ENCODE data around the gene GPX5.
A peak's percentile ranks its signal among the peaks of the same experiment; 100 is the strongest.
"Not testable (repeated sequence)": the region's sequence is repeated elsewhere in the genome, so short reads cannot be mapped to it uniquely, and the experiment has no call there.

Gene GPX5

DNA sequence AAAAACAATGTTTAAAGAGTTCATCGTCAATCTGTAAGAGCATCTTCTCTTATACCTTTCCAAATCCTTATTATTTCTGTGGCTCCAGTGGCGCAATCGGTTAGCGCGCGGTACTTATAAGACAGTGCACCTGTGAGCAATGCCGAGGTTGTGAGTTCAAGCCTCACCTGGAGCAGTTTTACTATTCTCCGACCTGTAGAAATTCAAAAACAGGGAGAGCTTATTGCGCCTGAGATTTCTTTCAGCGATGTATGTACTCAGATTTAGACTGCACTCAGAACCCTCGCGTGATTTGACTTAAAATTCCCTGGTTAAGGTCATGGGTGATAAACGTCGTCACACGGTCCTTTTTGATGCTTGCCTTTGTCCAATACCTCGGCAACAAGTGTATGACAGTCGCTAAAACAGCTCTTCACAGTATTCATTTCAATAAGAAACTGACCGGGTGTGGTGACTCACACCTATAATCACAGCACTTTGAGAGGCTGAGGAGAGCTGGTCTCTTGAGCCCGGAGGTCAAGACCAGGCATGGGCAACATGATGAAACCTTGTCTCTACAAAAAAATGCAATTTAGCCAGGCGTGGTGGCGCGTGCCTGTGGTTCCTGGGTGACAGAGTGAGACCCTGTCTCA lies 11.9 kb downstream of the GPX5 start:
- no peaks in the 10 kb centered on the region for H3K9me3 ChIP-seq (ENCODE audit: control insufficient read depth, insufficient read depth, low read length)
- no peak overlapping the region for H3K27ac ChIP-seq (ENCODE audit: low read length)
- H3K27me3 ChIP-seq (ENCODE audit: control insufficient read depth, insufficient read depth, low read length) = no peaks in the 10 kb centered on the region
- peak overlapping the region; percentile 89; the same call in 1 of the 2 replicates for H3K4me3 ChIP-seq (ENCODE audit: low read length)
- WGBS (ENCODE audit: insufficient coverage, insufficient read length) = no CpG with 5 or more reads among the region's 22 CpGs
- peak; percentile 68 for DNase-seq (ENCODE audit: low read depth, low spot score)
- no peaks in the 10 kb centered on the region for H3K36me3 ChIP-seq (ENCODE audit: control insufficient read depth, insufficient read depth, low read length)
- no peaks in the 10 kb centered on the region for H3K4me1 ChIP-seq (ENCODE audit: control insufficient read depth, insufficient read depth, low read length)

DNA sequence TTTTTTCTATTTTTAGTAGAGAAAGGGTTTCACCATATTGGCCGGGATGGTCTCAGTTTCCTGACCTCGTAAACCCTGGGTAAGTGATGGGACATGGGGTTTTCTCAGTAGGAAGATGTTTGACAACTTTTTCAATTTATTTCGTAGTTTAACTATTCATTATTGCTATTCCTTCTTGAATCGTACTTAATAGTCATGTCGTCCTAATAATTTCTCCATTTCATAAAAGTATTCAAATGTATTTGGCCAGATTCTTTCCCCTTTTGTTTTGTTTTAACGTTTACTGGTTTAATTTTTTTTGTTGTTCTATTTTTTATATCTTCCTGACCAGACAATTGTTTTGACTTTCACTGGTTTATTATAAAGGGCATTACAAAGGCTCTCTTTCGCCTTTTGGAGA lies 16.3 kb downstream of the GPX5 start:
- DNase-seq (ENCODE audit: low read depth, low spot score) = no peak
- no peak overlapping the region for H3K27ac ChIP-seq (ENCODE audit: low read length)
- H3K36me3 ChIP-seq (ENCODE audit: control insufficient read depth, insufficient read depth, low read length) = no peaks in the 10 kb centered on the region
- peak overlapping the region; percentile 58; the same call in 1 of the 2 replicates for H3K4me3 ChIP-seq (ENCODE audit: low read length)
- H3K27me3 ChIP-seq (ENCODE audit: control insufficient read depth, insufficient read depth, low read length) = no peaks in the 10 kb centered on the region
- WGBS (ENCODE audit: insufficient coverage, insufficient read length) = no CpG with 5 or more reads among the region's 7 CpGs
- H3K9me3 ChIP-seq (ENCODE audit: control insufficient read depth, insufficient read depth, low read length) = no peaks in the 10 kb centered on the region
- no peaks in the 10 kb centered on the region for H3K4me1 ChIP-seq (ENCODE audit: control insufficient read depth, insufficient read depth, low read length)

DNA sequence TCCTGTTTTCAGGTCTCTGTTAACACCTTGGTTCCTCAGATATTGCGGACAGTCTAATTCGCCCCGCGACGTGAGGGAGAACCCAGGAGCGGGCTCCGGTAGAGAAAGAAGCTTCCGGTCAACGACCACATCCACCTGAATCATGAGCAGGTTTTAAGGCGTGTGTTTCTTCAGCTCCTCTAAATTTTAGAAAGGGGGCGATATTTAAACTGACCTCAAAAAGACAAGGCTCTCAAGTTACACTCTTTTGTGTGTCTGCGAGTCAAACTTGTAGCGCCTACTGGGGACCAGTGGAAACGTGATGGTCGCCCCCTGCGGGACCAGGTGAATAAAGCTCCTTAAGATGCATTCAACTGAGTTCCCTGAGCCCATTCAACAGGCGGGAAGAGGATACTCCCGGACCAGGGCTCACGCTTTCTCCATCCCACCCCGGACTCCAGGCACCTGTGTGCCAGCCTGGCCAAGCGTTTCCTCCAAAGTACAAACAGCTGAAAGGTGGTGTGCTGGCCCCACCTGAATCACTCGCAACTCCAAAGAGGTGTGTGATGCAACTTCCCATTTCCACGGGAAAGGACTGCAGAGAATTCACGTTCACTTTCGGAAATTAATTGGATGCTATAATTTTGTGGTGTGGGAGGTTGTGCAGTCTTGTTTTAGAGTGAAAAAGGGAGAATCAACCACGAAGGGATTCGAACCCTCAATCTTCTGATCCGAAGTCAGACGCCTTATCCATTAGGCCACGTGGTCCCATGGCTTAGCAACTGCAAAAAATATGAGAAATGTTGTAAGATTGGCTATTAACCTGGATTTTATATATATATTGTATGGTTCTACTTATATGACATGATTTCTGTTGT lies 17.0 kb downstream of the GPX5 start:
- Histone ChIP-seq H3K9me3 (ENCODE audit: control insufficient read depth, insufficient read depth, low read length) (no peaks in the 10 kb centered on the region), H3K4me1 (ENCODE audit: control insufficient read depth, insufficient read depth, low read length) (no peaks in the 10 kb centered on the region), H3K27me3 (ENCODE audit: control insufficient read depth, insufficient read depth, low read length) (no peaks in the 10 kb centered on the region), H3K36me3 (ENCODE audit: control insufficient read depth, insufficient read depth, low read length) (no peaks in the 10 kb centered on the region), H3K27ac (ENCODE audit: low read length) (no peak overlapping the region), H3K4me3 (ENCODE audit: low read length) (peak overlapping the region; percentile 74; the same call in 1 of the 2 replicates)
- peak; percentile 91 for DNase-seq (ENCODE audit: low read depth, low spot score)
- WGBS (ENCODE audit: insufficient coverage, insufficient read length) = no CpG with 5 or more reads among the region's 30 CpGs

DNA sequence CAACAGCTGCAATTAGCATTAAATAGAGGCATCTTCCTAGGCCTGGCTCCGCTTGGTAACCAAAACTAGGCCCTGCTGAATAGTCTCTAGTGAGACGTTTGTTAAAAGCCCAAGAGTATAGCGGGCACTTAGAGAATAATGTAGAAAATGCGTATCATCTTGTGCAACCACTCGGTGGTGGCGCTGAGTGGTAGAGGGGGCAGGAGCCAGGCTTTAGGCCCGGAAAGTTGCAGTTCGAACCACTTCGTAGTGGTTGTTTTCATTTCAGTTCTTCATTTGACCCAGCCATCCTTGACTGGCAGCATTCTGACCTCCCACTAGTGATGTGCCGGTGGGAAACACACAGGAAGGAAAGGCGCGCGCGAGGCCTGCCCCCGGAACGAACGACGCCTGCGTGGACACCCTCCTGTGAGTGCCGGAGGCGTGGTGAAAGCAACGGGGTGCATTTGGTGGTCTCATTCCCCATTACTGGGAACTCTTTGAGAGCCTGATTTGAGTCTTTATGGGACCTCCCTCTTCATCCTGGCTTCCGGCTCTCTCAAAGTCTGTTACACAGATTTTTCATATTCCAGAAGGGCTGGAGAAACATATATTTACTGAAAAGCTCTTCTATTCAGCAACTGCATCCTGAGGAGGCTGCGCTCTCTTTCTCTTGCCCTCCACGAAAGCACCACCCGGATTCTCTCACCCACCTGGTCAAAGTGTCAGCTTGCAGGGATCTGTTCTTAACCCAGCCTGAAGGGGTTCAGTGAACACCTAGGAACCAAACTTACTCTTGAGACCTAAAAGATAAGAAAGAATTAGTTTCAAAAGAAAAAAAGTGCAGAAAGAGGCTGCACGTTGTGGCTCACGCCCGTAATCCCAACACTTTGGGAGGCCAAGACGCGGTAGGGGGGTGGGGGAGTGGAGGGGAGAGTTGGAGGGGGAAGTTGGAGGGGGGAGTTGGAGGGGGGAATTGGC lies 18.2 kb downstream of the GPX5 start:
- DNase-seq (ENCODE audit: low read depth, low spot score) = no peak
- no CpG with 5 or more reads among the region's 31 CpGs for WGBS (ENCODE audit: insufficient coverage, insufficient read length)

DNA sequence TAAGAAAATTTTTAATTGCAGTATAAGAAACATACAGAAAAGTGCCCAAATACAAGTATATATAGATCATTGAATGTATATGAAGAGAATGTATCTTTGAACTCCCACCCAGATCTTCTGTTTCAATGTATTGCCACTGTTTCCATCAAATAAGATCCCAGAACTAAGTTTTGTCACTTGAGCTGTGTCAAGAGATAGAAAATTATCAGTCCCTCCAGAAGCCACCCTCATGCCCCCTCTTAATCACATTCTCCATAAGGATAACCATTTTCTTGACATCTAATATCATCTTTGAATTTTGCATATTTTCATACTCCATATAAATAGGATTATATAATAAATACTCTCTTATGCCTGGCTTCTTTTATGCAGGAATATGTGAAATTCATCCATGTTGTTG lies 20.3 kb downstream of the GPX5 start:
- Histone ChIP-seq H3K4me1 (ENCODE audit: control insufficient read depth, insufficient read depth, low read length) (no peaks in the 10 kb centered on the region), H3K27me3 (ENCODE audit: control insufficient read depth, insufficient read depth, low read length) (no peaks in the 10 kb centered on the region), H3K36me3 (ENCODE audit: control insufficient read depth, insufficient read depth, low read length) (no peaks in the 10 kb centered on the region), H3K4me3 (ENCODE audit: low read length) (no peak overlapping the region), H3K9me3 (ENCODE audit: control insufficient read depth, insufficient read depth, low read length) (no peaks in the 10 kb centered on the region), H3K27ac (ENCODE audit: low read length) (no peak overlapping the region)
- DNase-seq (ENCODE audit: low read depth, low spot score) = no peak

More for the DNA sequence above, 18.2 kb downstream of the GPX5 start:
- Histone ChIP-seq H3K9me3 (ENCODE audit: control insufficient read depth, insufficient read depth, low read length) (no peaks in the 10 kb centered on the region), H3K4me3 (ENCODE audit: low read length) (peak overlapping the region; percentile 71; the same call in 1 of the 2 replicates), H3K36me3 (ENCODE audit: control insufficient read depth, insufficient read depth, low read length) (no peaks in the 10 kb centered on the region), H3K4me1 (ENCODE audit: control insufficient read depth, insufficient read depth, low read length) (no peaks in the 10 kb centered on the region), H3K27me3 (ENCODE audit: control insufficient read depth, insufficient read depth, low read length) (no peaks in the 10 kb centered on the region), H3K27ac (ENCODE audit: low read length) (no peak overlapping the region)

DNA sequence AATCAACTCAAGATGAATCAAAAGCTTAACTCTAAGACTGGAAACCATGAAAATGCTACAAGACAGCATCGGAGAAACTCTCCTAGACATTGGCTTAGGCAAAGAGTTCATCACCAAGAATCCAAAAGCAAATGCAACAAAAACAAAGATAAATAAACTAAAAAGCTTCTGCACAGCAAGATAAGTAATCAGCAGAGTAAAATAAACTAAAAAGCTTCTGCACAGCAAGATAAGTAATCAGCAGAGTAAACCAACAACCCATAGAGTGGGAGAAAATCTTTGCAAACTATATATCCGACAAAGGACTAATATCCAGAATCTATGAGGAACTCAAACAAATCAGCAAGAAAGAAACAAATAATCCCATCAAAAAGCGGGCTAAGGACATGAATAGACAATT lies 21.3 kb downstream of the GPX5 start:
- not testable (repeated sequence) for H3K4me3 ChIP-seq (ENCODE audit: low read length); H3K27me3 ChIP-seq (ENCODE audit: control insufficient read depth, insufficient read depth, low read length); H3K9me3 ChIP-seq (ENCODE audit: control insufficient read depth, insufficient read depth, low read length); DNase-seq (ENCODE audit: low read depth, low spot score); H3K27ac ChIP-seq (ENCODE audit: low read length); H3K36me3 ChIP-seq (ENCODE audit: control insufficient read depth, insufficient read depth, low read length); H3K4me1 ChIP-seq (ENCODE audit: control insufficient read depth, insufficient read depth, low read length)
- no CpG with 5 or more reads among the region's 3 CpGs for WGBS (ENCODE audit: insufficient coverage, insufficient read length)

DNA sequence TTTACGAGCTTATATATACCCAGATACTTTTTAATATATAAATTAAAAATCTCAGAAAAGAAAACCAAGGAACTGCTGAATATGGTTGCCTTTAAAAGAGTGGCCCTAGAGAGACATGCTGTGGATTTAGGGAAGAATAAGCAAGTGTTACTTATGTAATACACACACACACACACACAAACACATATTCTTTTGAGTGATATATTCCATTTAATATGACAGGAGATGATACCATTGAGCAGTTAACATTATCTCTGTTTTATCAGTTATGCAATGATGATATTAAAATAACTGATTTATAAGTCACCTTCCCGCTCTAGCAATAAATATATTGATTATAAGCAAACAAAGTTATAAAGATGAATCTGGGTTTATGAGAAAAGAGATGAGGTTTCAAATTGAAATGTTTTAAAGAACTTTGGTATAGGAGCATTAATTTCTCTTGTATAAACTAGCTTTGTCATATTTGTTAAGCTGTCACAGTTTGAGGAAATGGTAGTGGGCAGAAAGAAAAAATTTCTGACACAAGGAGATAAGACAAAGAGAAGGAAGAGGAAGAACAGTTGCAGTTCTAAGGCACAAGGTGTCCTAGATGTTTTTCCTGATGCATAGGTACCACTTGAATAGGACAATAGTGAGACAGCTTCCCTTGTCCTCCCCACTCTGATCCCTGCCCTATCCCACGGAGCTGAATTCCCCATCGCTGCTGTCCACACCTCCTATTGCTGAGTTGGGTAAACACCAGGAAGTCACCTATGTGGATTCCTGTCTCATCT lies 26.4 kb downstream of the GPX5 start:
- Histone ChIP-seq H3K36me3 (ENCODE audit: control insufficient read depth, insufficient read depth, low read length) (no peaks in the 10 kb centered on the region; the same call in 1 of the 2 replicates), H3K27me3 (ENCODE audit: control insufficient read depth, insufficient read depth, low read length) (no peaks in the 10 kb centered on the region), H3K4me3 (ENCODE audit: low read length) (no peak overlapping the region), H3K4me1 (ENCODE audit: control insufficient read depth, insufficient read depth, low read length) (peaks cover 4% of the 10 kb centered on the region; the same call in 1 of the 2 replicates), H3K9me3 (ENCODE audit: control insufficient read depth, insufficient read depth, low read length) (no peaks in the 10 kb centered on the region), H3K27ac (ENCODE audit: low read length) (no peak overlapping the region)
- no peak for DNase-seq (ENCODE audit: low read depth, low spot score)
- no CpG with 5 or more reads among the region's 4 CpGs for WGBS (ENCODE audit: insufficient coverage, insufficient read length)

DNA sequence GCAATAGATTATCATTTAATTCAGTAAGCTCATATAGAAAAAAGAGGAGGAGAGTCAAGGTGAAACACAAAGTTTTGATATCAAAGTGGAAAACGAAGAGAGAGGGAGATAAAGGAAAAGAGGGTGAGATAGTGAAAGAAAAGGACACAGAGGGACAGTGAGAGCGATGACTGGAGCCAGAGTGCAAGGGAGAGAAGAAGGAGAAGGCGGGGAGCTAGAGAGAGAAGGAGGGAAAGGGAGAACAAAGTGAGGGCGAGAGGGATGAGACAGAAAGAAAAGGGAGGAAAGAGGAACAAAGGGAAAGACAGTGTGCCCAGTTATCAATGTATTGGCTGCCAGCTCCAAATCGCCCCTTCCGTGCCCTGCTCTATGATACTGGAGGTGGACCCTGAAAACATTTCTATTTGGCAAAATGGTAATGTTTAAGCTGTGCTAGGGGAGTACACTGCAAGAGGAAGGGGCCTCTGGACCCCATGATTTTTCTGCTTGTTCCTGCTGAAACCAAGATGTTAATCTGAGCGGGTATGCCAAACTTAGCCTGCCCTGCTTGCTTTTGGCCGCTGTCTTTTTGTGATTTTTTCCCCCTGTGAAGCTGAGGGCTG lies 27.8 kb downstream of the GPX5 start:
- Histone ChIP-seq H3K27ac (ENCODE audit: low read length) (no peak overlapping the region), H3K4me1 (ENCODE audit: control insufficient read depth, insufficient read depth, low read length) (peaks cover 4% of the 10 kb centered on the region; the same call in 1 of the 2 replicates), H3K36me3 (ENCODE audit: control insufficient read depth, insufficient read depth, low read length) (no peaks in the 10 kb centered on the region; the same call in 1 of the 2 replicates), H3K4me3 (ENCODE audit: low read length) (no peak overlapping the region), H3K9me3 (ENCODE audit: control insufficient read depth, insufficient read depth, low read length) (no peaks in the 10 kb centered on the region), H3K27me3 (ENCODE audit: control insufficient read depth, insufficient read depth, low read length) (no peaks in the 10 kb centered on the region)
- no peak for DNase-seq (ENCODE audit: low read depth, low spot score)
- WGBS (ENCODE audit: insufficient coverage, insufficient read length) = 92% methylated on average over 2 of the region's 8 CpGs

DNA sequence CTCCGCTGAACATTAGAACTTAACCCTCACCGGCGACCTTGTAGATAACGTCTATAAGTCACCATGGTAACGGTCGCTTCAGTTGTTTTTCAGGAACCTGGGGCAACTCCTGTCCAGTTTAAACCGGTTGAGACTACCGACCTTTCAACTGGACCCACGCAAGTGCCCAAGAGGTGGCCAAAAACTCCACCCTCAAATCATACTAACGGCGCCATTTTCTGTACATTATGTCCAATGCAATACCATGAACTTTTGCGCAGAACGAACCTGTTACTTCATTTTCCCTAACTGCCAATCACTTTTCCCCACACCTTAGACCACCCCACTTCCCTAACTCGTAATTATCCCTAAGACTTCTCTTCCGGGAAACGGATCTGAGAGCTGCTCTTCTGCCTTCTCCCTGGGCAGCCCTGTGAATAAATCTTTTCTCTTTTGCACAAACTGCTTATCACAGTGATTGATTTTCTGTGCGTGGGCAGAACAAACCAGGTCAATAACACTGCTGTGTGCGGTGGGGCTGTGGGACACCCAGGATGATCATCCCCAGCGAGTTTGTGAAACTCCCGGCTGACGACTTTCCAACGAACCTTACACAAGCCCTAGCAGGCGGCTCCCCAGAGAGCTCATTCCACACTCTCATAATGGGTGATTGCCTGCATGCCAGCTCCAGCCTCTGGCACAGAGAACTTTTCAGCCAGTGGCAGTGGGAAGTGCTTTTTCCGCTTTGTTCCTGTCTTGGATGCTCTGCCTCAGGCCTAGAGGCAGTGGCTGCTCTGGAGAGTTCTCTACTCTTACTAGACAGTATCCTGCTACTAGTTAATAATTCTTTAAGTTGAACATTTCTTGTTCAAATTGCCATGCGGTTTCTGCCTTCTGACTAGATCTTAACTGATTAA lies 28.6 kb downstream of the GPX5 start:
- no peak for DNase-seq (ENCODE audit: low read depth, low spot score)

More for the DNA sequence above, 28.6 kb downstream of the GPX5 start:
- Histone ChIP-seq H3K27ac (ENCODE audit: low read length) (no peak overlapping the region), H3K4me1 (ENCODE audit: control insufficient read depth, insufficient read depth, low read length) (peaks cover 4% of the 10 kb centered on the region; the same call in 1 of the 2 replicates), H3K9me3 (ENCODE audit: control insufficient read depth, insufficient read depth, low read length) (no peaks in the 10 kb centered on the region), H3K36me3 (ENCODE audit: control insufficient read depth, insufficient read depth, low read length) (no peaks in the 10 kb centered on the region; the same call in 1 of the 2 replicates), H3K27me3 (ENCODE audit: control insufficient read depth, insufficient read depth, low read length) (no peaks in the 10 kb centered on the region), H3K4me3 (ENCODE audit: low read length) (no peak overlapping the region)
- whole genome bisulfite sequencing (ENCODE audit: insufficient coverage, insufficient read length) = 100% methylated on average over 1 of the region's 25 CpGs
